GM12891 (cell line): ENCODE data around the gene PRUNE2.
"Not testable (repeated sequence)": the region's sequence is repeated elsewhere in the genome, so short reads cannot be mapped to it uniquely, and the experiment has no call there.

Source experiments
- DNase-seq: peaks from one replicate; pipeline ENCODE4 v3.0.0; 2011; ENCODE audit warnings: low spot score; ENCODE audit not compliant: insufficient read length
- FAIRE-seq: peaks from 2 replicates; lab custom pipeline; 2011; peaks lifted over from hg19 to GRCh38; lab: Jason Lieb, UNC
- PAX5 ChIP-seq: IDR thresholded peaks from 2 replicates; pipeline ENCODE4 v1.6.1; 2011; ENCODE audit warnings: low read length, moderate library complexity, mild to moderate bottlenecking; ENCODE audit not compliant: insufficient read depth, severe bottlenecking
- POLR2A ChIP-seq: IDR thresholded peaks from 2 replicates; pipeline ENCODE4 v1.6.1; 2011; ENCODE audit warnings: low read depth, low read length, control low read depth
- POLR2AphosphoS5 ChIP-seq: IDR thresholded peaks from 2 replicates; pipeline ENCODE4 v1.6.1; 2011; ENCODE audit warnings: low read depth, low read length, control low read depth
- POU2F2 ChIP-seq: IDR thresholded peaks from 2 replicates; pipeline ENCODE4 v1.6.1; 2011; ENCODE audit warnings: low read depth, mild to moderate bottlenecking, control low read depth, low read length, moderate library complexity
- SPI1 ChIP-seq: IDR thresholded peaks from 2 replicates; pipeline ENCODE4 v1.6.1; 2011; ENCODE audit warnings: low read depth, low read length, control low read depth
- TAF1 ChIP-seq: IDR thresholded peaks from 2 replicates; pipeline ENCODE4 v1.6.1; 2011; ENCODE audit warnings: low read depth, low read length, control low read depth

The PRUNE2 gene

DNA sequence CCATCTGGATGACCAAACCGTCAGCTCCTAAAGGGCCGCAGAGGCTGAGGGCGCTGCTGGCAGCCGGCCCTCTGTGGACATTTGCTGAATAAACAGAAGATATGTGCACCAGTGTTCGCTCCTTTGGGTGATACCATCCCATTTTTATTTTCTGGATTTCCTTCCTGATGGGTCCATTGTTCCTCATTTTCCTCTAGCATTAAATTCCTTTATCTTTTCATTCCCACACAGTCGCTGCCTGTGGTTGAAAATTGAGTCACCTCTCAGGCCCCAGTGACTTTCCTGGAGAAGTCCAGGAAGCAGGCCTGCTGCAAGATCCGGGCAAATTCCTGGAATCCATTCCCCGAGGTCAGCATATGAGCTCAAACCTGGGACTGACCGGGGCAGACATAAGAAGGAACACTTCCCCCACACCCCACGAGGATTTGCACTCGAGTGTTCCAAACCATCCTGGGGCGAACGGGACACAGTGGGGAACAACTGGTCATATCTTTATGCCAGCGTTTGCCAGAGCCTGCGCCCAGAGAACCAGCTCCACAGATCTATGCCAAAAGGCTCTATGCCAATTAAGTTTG, 228.3 kb downstream of the PRUNE2 start:
- TF ChIP-seq PAX5: no peak
- TF ChIP-seq POU2F2: no peak
- no peak for TF ChIP-seq POLR2A
- TF ChIP-seq SPI1: no peak
- TF ChIP-seq TAF1: no peak
- no peak for TF ChIP-seq POLR2AphosphoS5
- DNase-seq (no peak), FAIRE-seq (no peak)

DNA sequence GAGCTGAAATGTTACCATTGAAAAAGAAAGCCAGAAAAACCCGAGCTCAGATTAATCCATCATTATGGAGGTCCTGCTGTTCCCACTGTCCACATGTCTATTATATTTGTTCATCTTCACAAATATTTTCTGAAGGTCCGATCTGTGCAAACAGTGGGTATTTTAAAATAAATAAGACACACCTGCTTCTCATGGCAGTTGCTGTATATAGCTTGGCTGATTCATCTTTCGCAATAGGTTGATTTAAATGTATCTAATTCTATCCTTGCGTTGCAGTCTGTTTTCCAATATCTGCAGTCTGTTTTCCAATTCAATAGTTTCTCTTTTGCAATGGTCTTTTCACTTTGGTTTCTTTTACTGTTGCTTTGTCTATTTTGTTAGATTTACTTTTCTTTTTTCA, 229.1 kb downstream of the PRUNE2 start:
- TF ChIP-seq POLR2AphosphoS5 (no peak), SPI1 (no peak), PAX5 (no peak), TAF1 (no peak), POLR2A (no peak), POU2F2 (no peak)
- no peak for FAIRE-seq
- DNase-seq: no peak

DNA sequence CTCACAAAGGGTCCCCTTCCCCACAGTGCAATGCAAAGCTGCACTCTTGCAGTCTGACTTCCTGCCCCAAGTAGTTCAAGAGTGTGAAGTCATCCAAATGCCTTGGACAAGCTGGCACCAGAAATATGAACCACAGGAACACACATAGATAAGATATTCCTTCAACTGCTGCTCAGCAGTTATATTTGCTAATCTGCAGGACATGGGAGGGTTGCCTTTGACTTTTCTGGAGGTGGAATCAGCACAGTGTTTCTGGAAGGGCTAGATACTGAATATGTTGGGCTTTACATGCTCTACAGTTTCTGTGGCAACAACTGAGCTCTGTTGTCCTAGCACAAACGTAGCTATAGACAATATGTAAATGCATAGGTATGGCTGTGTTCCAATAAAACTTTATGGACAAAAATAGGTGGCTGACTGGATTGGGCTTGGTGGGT, 238.4 kb downstream of the PRUNE2 start:
- FAIRE-seq: no peak
- no peak for TF ChIP-seq SPI1
- TF ChIP-seq TAF1: no peak
- no peak for DNase-seq

GRCh38 chr9:76665966-76666365, 239.9 kb downstream of the PRUNE2 start:
- not testable (repeated sequence) for DNase-seq, FAIRE-seq

DNA sequence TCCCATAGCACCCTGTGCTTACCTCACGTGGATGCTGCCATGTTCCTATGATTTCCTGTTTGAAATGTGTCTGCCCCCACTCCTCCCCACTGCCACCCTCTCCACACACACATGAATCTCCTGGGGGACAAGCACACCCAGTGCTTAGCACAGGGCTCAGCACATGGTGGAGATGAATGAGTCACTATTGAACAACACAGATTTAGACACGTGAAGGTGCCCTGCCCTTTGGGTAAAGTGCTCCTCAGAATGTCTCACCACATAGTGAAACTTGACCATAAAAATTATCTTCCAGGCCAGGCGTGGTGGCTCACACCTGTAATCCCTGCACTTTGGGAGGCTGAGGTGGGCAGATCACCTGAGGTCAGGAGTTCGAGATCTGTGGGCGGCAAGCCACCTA, 240.5 kb downstream of the PRUNE2 start:
- DNase-seq (no peak), FAIRE-seq (no peak)
- no peak for TF ChIP-seq POU2F2
- TF ChIP-seq TAF1: no peak
- TF ChIP-seq POLR2AphosphoS5: no peak
- TF ChIP-seq SPI1: no peak
- no peak for TF ChIP-seq POLR2A
- TF ChIP-seq PAX5: no peak

DNA sequence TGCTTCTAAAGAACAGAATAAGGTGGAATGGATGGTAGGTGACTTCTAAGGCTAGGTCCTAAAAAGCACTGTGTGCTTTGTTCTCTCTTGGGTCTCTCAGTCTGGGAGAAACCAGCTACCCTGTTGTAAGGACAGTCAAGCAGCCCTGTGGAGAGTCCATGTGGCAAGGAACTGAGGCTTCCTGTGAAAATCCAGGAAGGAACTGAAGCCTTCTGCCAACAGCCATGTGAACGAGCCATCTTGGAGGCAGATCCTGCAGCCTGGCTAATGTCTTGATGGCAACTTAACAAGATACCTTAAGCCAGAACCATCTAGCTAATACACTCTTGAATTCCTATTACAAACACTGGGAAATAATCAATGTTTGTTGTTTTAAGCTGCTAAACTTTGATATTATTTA, 241.8 kb downstream of the PRUNE2 start:
- FAIRE-seq (no peak), DNase-seq (no peak)
- TF ChIP-seq TAF1: no peak
- no peak for TF ChIP-seq PAX5
- TF ChIP-seq POU2F2: no peak
- no peak for TF ChIP-seq SPI1
- no peak for TF ChIP-seq POLR2AphosphoS5
- no peak for TF ChIP-seq POLR2A

GRCh38 chr9:76662476-76663281, 243.2 kb downstream of the PRUNE2 start:
- TF ChIP-seq PAX5 (no peak), SPI1 (no peak), TAF1 (no peak), POLR2A (no peak), POLR2AphosphoS5 (no peak), POU2F2 (no peak)
- peak; percentile 43 for FAIRE-seq
- DNase-seq: no peak

GRCh38 chr9:76658510-76659231, 247.2 kb downstream of the PRUNE2 start:
- FAIRE-seq: peak; percentile 98
- no peak for TF ChIP-seq POU2F2
- no peak for TF ChIP-seq POLR2AphosphoS5
- TF ChIP-seq POLR2A: no peak
- no peak for TF ChIP-seq SPI1
- TF ChIP-seq TAF1: no peak
- TF ChIP-seq PAX5: no peak
- DNase-seq: no peak

GRCh38 chr9:76657265-76657664, 248.6 kb downstream of the PRUNE2 start:
- no peak for FAIRE-seq
- no peak for TF ChIP-seq POLR2AphosphoS5
- TF ChIP-seq POU2F2: no peak
- no peak for TF ChIP-seq POLR2A
- no peak for TF ChIP-seq TAF1
- no peak for TF ChIP-seq PAX5
- TF ChIP-seq SPI1: no peak

DNA sequence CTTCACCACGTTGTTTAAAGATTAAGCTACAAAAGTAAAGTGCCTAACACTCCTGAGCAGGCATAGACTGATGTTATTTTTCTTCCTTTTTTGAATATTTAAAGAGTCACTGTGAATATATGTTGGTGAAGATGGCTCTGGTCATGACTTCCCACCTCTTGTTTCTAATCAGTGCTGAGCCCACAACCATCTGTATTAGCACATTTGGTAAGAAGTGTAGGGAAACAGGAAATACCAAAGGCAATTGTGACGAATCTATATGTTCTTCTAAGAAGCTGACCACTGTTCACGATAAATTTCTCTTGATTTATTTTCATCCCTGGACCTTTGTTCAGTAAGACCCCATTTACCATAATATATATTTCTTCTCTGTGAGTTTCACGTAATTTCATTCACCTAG, 249.9 kb downstream of the PRUNE2 start:
- peak; percentile 63 for FAIRE-seq
- DNase-seq: no peak
- TF ChIP-seq PAX5: no peak

More at GRCh38 chr9:76657265-76657664, 248.6 kb downstream of the PRUNE2 start:
- DNase-seq: no peak
